Loucy (cell line): ENCODE results near the gene MAT1A.
"Not testable (repeated sequence)": the region's sequence is repeated elsewhere in the genome, so short reads cannot be mapped to it uniquely, and the experiment has no call there.

Experiments used
- EZH2phosphoT487 ChIP-seq: fragments of 200-600 bp; IDR thresholded peaks from 2 replicates; pipeline ENCODE4 v1.6.1; 2018; ENCODE audit warnings: antibody characterized with exemption, mild to moderate bottlenecking, moderate library complexity, borderline replicate concordance
- TF ChIP-seq, protein P1 (sequence below): fragments of 200-600 bp; sonication (generic); conservative IDR thresholded peaks from 2 replicates; pipeline ENCODE4 v1.5.1; 2014; ENCODE audit warnings: mild to moderate bottlenecking, antibody characterized with exemption, low read length

DNA sequence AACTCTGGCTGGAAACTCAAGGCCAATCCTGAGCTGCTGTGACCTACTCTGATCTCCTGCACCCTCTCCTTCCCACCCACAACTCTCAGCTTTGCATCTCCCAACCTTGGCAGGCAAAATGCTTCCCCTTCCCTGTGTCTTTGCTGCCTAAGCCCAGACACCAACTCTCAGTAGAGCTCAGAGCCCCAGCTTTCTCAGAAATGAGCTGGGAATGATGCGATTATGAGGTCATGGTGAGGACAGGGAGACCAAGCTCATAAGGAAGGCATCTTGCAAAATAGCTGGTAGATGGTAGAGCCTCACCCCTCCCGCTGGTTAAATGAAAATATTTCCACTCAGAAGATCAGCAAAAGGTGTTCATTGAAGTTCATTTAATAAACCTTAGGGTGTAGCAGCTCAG is 34.7 kb downstream of the MAT1A start:
- TF ChIP-seq, protein P1, sequence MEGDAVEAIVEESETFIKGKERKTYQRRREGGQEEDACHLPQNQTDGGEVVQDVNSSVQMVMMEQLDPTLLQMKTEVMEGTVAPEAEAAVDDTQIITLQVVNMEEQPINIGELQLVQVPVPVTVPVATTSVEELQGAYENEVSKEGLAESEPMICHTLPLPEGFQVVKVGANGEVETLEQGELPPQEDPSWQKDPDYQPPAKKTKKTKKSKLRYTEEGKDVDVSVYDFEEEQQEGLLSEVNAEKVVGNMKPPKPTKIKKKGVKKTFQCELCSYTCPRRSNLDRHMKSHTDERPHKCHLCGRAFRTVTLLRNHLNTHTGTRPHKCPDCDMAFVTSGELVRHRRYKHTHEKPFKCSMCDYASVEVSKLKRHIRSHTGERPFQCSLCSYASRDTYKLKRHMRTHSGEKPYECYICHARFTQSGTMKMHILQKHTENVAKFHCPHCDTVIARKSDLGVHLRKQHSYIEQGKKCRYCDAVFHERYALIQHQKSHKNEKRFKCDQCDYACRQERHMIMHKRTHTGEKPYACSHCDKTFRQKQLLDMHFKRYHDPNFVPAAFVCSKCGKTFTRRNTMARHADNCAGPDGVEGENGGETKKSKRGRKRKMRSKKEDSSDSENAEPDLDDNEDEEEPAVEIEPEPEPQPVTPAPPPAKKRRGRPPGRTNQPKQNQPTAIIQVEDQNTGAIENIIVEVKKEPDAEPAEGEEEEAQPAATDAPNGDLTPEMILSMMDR: not testable (repeated sequence)
- not testable (repeated sequence) for TF ChIP-seq EZH2phosphoT487
